Skeletal muscle tissue (tissue), 4 donors: Measurements from ENCODE around the gene TPCN1. TPM values are rescaled to one million over a fixed set of nuclear protein-coding genes. Genes with fewer than 3 reads are reported as not detected.

Experiments used
- H3K27ac ChIP-seq: one replicate; pipeline ENCODE4 v1.7.0; 2013; ENCODE audit warnings: mild to moderate bottlenecking, low read depth, low read length, inconsistent platforms
- H3K27me3 ChIP-seq, 3 donors: one replicate each; pipeline ENCODE4 v1.7.0; 2013; ENCODE audit warnings: low read length in 3 of 3; ENCODE audit not compliant: control insufficient read depth in 3 of 3, insufficient read depth in 3 of 3
- H3K36me3 ChIP-seq, 3 donors: one replicate each; pipeline ENCODE4 v1.7.0; 2013; ENCODE audit warnings: low read length in 3 of 3; ENCODE audit not compliant: control insufficient read depth in 3 of 3, insufficient read depth in 3 of 3
- H3K4me1 ChIP-seq, 3 donors: one replicate each; pipeline ENCODE4 v1.7.0; 2013; ENCODE audit warnings: low read length in 3 of 3, mild to moderate bottlenecking in 3 of 3; ENCODE audit not compliant: control insufficient read depth in 3 of 3, insufficient read depth in 3 of 3
- H3K4me3 ChIP-seq, 3 donors: one replicate each; pipeline ENCODE4 v1.7.0; 2013; ENCODE audit warnings: low read length in 3 of 3
- H3K9ac ChIP-seq, 3 donors: one replicate each; pipeline ENCODE4 v1.7.0; 2013; ENCODE audit warnings: low read length in 3 of 3, mild to moderate bottlenecking in 3 of 3, moderate library complexity in 2 of 3, low read depth in 1 of 3
- H3K9me3 ChIP-seq, 3 donors: one replicate each; pipeline ENCODE4 v1.7.0; 2013; ENCODE audit warnings: low read length in 3 of 3; ENCODE audit not compliant: control insufficient read depth in 3 of 3
- total RNA-seq: library from RNA; depleted of rRNA; stranded (reverse); fragments of >200 nt; gene quantifications from one replicate; pipeline ENCODE4 v1.2.3, GENCODE V29; 2014
- donor health status: Osteomylitis.

Gene TPCN1
- total RNA-seq, 1 donor from 2014 or later = 11.0 TPM

GRCh38 chr12:113231235-113232088 lies 10.2 kb downstream of the TPCN1 start:
- H3K9me3 ChIP-seq = no peaks in the 10 kb centered on the region
- peak overlapping the region in 2 of 3 donors; percentile 53 to 63 for H3K4me3 ChIP-seq
- peak overlapping the region; percentile 96 for H3K27ac ChIP-seq
- H3K9ac ChIP-seq = peak overlapping the region in 2 of 3 donors; percentile 67 to 86
- peaks cover 95 to 98% (median 97%) of the 10 kb centered on the region in 3 donors for H3K4me1 ChIP-seq
- no peaks in the 10 kb centered on the region for H3K27me3 ChIP-seq
- peaks cover 14 to 46% (median 37%) of the 10 kb centered on the region in 3 donors for H3K36me3 ChIP-seq

GRCh38 chr12:113232089-113232839 lies 11.0 kb downstream of the TPCN1 start:
- Histone ChIP-seq H3K4me3 (peak overlapping the region in 2 of 3 donors; percentile 53 to 63), H3K9ac (peak overlapping the region; percentile 67 to 86 (median 84)), H3K4me1 (peaks cover 96 to 98% (median 97%) of the 10 kb centered on the region in 3 donors), H3K9me3 (no peaks in the 10 kb centered on the region), H3K36me3 (peaks cover 14 to 43% (median 37%) of the 10 kb centered on the region in 3 donors), H3K27ac (peak overlapping the region; percentile 96), H3K27me3 (no peaks in the 10 kb centered on the region)

- H3K9me3 ChIP-seq = no peaks in the 10 kb centered on the region
- peak overlapping the region; percentile 67 to 86 (median 84) for H3K9ac ChIP-seq
- peaks cover 12 to 48% (median 36%) of the 10 kb centered on the region in 3 donors for H3K36me3 ChIP-seq
- H3K27me3 ChIP-seq = no peaks in the 10 kb centered on the region
- peaks cover 91 to 98% (median 93%) of the 10 kb centered on the region in 3 donors for H3K4me1 ChIP-seq
- peak overlapping the region; percentile 41 to 63 (median 53) for H3K4me3 ChIP-seq
- H3K27ac ChIP-seq = peak overlapping the region; percentile 96
Measured at GRCh38 chr12:113232840-113233585, 11.7 kb downstream of the TPCN1 start.

- H3K9ac ChIP-seq = peak overlapping the region in 1 of 3 donors; percentile 86
- H3K4me3 ChIP-seq = no peak overlapping the region
- H3K36me3 ChIP-seq = peaks cover 8 to 52% (median 31%) of the 10 kb centered on the region in 3 donors
- H3K27me3 ChIP-seq = no peaks in the 10 kb centered on the region
- H3K27ac ChIP-seq = peak overlapping the region; percentile 96
- no peaks in the 10 kb centered on the region for H3K9me3 ChIP-seq
- peaks cover 83 to 92% (median 87%) of the 10 kb centered on the region in 3 donors for H3K4me1 ChIP-seq
Measured at GRCh38 chr12:113233967-113234366, 12.7 kb downstream of the TPCN1 start.

GRCh38 chr12:113234483-113234882 lies 13.2 kb downstream of the TPCN1 start:
- H3K9ac ChIP-seq = no peak overlapping the region
- peaks cover 8 to 52% (median 30%) of the 10 kb centered on the region in 3 donors for H3K36me3 ChIP-seq
- H3K27ac ChIP-seq = peak overlapping the region; percentile 96
- no peaks in the 10 kb centered on the region for H3K27me3 ChIP-seq
- H3K4me3 ChIP-seq = no peak overlapping the region
- no peaks in the 10 kb centered on the region for H3K9me3 ChIP-seq
- H3K4me1 ChIP-seq = peaks cover 83 to 92% (median 87%) of the 10 kb centered on the region in 3 donors

- Histone ChIP-seq H3K9me3 (no peaks in the 10 kb centered on the region), H3K27ac (peak overlapping the region; percentile 39), H3K4me1 (peaks cover 80 to 92% (median 85%) of the 10 kb centered on the region in 3 donors), H3K4me3 (no peak overlapping the region), H3K27me3 (no peaks in the 10 kb centered on the region), H3K36me3 (peaks cover 5 to 45% (median 26%) of the 10 kb centered on the region in 3 donors), H3K9ac (peak overlapping the region in 1 of 3 donors; percentile 62)
Measured at GRCh38 chr12:113235976-113236375, 14.7 kb downstream of the TPCN1 start.

- Histone ChIP-seq H3K36me3 (peaks cover 0 to 40% (median 19%) of the 10 kb centered on the region in 3 donors), H3K27ac (no peak overlapping the region), H3K9me3 (no peaks in the 10 kb centered on the region), H3K4me1 (peaks cover 80 to 92% (median 85%) of the 10 kb centered on the region in 3 donors), H3K4me3 (no peak overlapping the region), H3K27me3 (no peaks in the 10 kb centered on the region), H3K9ac (peak overlapping the region in 1 of 3 donors; percentile 62)
Measured at GRCh38 chr12:113236539-113237399, 15.5 kb downstream of the TPCN1 start.

- Histone ChIP-seq H3K27ac (no peak overlapping the region), H3K4me1 (peaks cover 80 to 92% (median 85%) of the 10 kb centered on the region in 3 donors)
Measured at GRCh38 chr12:113237748-113238147, 16.5 kb downstream of the TPCN1 start.

More at GRCh38 chr12:113237748-113238147, 16.5 kb downstream of the TPCN1 start:
- Histone ChIP-seq H3K27me3 (no peaks in the 10 kb centered on the region), H3K9ac (no peak overlapping the region), H3K4me3 (no peak overlapping the region), H3K9me3 (no peaks in the 10 kb centered on the region), H3K36me3 (peaks cover 3 to 34% (median 15%) of the 10 kb centered on the region in 3 donors)
